ENCODE data around the gene CDC42.
A peak's percentile ranks its signal among the peaks of the same experiment; 100 is the strongest.
"Not testable (repeated sequence)": the region's sequence is repeated elsewhere in the genome, so short reads cannot be mapped to it uniquely, and the experiment has no call there.

Gene CDC42

DNA sequence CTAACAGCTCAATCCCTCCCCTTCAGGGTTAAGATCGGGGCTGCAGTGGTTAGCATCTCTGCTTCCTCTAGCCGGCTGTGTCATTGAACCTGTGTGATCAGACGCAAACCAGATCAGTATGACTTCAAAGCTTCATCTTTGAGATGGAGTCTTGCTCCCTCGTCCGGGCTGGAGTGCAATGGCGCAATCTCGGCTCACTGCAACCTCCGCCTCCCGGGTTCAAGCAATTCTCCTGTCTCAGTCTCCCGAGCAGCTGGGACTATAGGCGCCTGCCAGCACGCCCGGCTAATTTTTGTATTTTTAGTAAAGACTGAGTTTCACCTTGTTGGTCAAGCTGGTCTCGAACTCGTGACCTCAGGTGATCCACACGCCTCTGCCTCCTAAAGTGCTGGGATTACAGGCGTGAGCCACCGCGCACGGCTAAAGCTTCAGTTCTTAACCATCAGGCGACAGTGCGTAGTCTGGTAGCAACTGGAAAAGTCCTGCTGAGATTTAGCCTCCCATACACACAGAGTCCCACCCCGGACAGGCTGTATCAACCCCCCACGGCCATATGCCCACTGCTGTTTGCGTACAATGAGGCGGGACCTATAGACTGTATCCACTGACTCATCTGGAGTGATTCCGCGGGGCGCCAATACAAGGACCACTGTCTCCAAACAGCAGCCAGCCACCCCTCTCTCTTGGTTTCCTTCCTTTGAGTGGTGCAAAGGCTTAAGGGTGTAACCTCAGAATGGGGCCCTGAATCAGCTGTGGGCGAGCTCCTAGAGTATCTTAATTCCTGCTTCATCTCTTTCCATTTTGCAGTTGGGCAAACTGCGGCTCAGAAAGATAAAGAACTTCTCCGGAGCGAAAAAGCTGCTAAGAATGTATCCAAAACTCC is 27.8 kb upstream of the CDC42 start:
- TF ChIP-seq, protein P1, sequence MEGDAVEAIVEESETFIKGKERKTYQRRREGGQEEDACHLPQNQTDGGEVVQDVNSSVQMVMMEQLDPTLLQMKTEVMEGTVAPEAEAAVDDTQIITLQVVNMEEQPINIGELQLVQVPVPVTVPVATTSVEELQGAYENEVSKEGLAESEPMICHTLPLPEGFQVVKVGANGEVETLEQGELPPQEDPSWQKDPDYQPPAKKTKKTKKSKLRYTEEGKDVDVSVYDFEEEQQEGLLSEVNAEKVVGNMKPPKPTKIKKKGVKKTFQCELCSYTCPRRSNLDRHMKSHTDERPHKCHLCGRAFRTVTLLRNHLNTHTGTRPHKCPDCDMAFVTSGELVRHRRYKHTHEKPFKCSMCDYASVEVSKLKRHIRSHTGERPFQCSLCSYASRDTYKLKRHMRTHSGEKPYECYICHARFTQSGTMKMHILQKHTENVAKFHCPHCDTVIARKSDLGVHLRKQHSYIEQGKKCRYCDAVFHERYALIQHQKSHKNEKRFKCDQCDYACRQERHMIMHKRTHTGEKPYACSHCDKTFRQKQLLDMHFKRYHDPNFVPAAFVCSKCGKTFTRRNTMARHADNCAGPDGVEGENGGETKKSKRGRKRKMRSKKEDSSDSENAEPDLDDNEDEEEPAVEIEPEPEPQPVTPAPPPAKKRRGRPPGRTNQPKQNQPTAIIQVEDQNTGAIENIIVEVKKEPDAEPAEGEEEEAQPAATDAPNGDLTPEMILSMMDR (IDR thresholded peaks at IDR 0.05; ENCODE audit: borderline replicate concordance, insufficient read depth, low read depth, low read length): 0 out of 2 replicates have a peak, but pooled peaks have one; percentile 5
- H3K4me3 ChIP-seq (ENCODE audit: low read depth, low read length): peak overlapping the region; percentile 85

DNA sequence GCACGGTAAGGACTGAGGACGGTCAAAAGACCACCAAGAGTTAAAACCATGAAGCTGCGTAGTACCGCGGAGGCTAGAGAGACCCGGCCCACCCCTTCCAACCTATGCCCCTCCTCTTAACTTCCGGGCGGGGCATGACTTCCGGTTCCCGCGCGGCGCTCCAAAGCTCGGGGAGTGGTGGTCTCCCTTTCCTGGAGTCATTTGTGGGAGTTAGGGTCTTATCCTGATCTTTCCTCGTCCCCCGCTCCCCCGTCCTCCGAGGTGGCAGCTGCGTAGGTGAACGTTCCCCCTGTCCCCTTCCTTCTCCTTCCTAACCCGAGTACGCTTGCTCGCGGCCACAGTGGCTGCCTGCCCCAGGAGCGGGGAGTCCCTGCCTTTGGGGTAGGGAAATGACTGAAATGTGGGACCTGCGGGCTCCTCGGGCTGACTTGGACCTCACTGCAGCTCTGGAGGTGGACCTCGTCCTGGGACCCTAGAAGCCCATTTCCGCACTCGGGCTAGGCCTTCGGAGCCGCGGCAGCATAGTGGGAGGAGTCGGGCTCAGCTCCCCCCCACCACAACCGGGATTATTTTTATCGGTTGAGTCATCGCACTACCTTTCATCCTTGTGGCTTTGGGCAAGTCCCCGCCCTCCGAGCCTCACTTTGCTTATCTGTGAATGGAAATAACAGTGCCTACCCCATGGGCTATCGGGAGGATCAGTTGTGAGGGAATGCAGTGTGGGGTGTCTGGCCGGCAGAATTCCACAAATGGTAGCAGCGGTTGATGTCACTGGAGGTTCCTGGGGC is 26.9 kb upstream of the CDC42 start:
- peak overlapping the region; percentile 85 for H3K4me3 ChIP-seq (ENCODE audit: low read depth, low read length)
- TF ChIP-seq, protein P1 (IDR thresholded peaks at IDR 0.05; ENCODE audit: borderline replicate concordance, insufficient read depth, low read depth, low read length): no peak

DNA sequence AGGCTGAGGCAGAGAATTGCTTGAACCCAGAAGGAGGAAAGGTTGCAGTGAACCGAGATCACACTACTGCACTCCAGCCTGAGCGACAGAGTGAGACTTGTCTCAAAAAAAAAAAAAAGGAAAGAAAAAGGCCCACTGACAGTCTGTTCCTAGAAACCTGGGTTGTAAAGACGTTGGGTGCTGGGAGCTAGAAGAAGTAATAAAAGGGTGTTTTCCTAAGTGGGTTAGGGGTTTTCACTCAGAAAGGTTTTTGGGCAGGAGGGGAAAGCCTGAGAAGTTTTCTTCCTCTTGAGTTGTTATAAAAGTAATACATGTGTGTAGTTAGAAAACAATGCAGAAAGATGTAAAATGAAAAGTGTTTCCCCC is 25.6 kb upstream of the CDC42 start:
- peak overlapping the region; percentile 85 for H3K4me3 ChIP-seq (ENCODE audit: low read depth, low read length)

DNA sequence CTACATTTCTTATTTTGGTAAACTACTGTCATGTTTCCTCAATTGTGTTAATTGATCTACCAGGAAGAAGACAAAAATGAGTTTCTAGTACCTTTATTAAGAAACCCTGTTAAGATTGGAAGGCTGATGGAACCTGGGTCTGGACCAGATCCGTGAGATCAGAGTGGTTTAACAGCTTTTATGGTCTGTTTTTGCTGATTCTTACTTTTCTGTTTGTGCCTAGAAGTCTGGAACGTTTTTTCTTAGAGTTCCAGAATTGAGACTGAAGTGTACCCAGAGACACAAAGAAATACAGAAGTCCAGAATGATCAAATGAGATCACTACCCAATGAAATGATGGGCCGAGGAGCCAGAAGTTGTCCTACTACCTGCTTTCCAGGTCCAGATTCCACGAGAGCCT is 22.5 kb upstream of the CDC42 start:
- TF ChIP-seq, protein P1 (IDR thresholded peaks at IDR 0.05; ENCODE audit: borderline replicate concordance, insufficient read depth, low read depth, low read length): no peak
- H3K4me3 ChIP-seq (ENCODE audit: low read depth, low read length): no peak overlapping the region

More for the DNA sequence above, 25.6 kb upstream of the CDC42 start:
- TF ChIP-seq, protein P1 (IDR thresholded peaks at IDR 0.05; ENCODE audit: borderline replicate concordance, insufficient read depth, low read depth, low read length): no peak

- no peak overlapping the region for H3K4me3 ChIP-seq (ENCODE audit: low read depth, low read length)
- TF ChIP-seq, protein P1 (IDR thresholded peaks at IDR 0.05; ENCODE audit: borderline replicate concordance, insufficient read depth, low read depth, low read length): no peak
Observed at GRCh38 chr1:22030473-22030872, 22.0 kb upstream of the CDC42 start.

DNA sequence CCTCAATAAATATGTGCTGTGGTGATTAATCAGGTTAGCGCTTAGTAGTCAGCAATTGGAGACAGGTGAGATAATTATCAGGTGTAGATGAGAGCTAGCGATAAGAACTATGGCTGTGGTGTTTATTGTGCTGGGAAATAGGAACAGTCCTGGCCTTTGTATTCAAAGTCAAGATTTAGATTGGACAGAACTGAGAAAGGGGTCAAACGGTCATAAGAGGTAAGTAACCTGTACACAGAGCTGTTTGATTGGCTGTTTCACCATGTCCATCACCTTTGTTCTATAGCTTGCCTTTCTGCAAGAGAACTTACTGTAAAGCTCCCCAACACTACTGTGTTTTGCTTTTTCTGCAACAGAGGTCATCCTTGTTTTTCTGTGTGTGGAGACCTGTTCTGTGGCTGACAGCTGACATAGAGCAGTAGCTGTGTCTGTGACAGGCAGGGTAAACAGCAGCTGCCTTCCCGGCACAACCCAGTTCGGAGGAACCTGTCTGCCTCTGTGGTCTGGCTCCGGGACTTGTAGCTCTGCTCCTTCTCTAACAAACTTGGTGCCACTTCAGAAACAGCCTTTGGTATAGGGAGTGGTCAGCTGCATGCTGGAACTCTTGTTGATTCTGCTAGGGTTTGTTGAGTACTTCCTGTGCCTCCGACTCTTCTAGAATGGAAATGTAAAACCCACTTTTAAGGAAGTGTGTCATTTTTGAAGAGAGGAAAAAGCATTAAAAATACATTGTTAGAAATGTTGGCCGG is 21.1 kb upstream of the CDC42 start:
- H3K4me3 ChIP-seq (ENCODE audit: low read depth, low read length): no peak overlapping the region
- TF ChIP-seq, protein P1 (IDR thresholded peaks at IDR 0.05; ENCODE audit: borderline replicate concordance, insufficient read depth, low read depth, low read length): no peak

DNA sequence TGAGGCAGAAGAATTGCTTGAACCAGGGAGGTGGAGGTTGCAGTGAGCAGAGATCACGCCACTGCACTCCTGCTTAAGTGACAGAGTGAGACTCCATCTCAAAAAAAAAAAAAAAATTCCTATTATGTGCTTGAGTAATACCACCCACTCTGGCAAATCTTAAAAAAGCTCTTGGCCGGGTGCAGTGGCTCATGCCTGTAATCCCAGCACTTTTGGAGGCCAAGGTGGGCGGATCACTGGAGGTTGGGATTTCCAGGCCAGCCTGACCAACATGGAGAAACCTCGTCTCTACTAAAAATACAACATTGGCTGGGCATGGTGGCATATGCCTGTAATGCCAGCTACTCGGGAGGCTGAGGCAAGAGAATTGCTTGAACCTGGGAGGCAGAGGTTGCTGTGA is 17.7 kb upstream of the CDC42 start:
- H3K4me3 ChIP-seq (ENCODE audit: low read depth, low read length): not testable (repeated sequence)
